Embryonic facial prominence (tissue), 1 donor: Measurements from ENCODE around the gene RERE.
A peak's percentile ranks its signal among the peaks of the same experiment; 100 is the strongest.

Experiments used
- DNase-seq: peaks from one replicate; pipeline ENCODE4 v3.0.0-alpha.2; 2016; ENCODE audit errors: extremely low spot score

The RERE gene

DNA sequence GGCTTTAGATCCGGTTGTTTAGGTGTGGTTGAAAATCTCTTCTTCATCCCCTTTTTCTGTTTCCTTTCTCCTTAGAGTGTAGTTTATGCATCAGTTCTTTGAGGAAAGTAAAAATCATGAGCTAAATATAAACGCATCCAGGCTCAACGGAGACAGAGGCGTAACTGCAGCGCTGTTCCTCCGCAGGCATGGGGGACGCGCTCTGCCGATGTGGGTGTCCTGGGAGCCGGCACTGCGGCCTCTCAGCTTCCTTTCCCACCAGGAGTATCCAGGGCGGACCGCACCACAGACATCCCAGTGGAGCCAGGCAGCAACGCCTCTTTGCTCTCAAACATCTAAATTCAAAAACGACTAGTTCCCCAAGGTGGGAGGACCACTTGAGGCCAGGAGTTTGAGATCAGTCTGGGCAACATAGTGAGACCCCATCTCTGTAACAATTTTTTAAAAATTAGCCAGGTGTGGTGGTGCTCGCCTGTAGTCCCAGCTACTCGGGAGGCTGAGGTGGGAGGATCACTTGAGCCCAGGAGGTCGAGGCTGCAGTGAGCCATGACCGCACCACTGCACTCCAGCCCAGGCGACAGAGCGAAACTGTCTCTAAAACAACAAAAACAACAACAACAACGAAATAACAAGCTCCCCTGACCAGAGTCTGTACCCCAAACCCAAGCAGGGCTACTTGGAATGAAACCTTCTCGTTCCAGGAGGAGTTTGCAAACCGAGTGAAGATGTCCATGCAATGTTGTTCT is 483.2 kb downstream of the RERE start:
- DNase-seq, result no peak

GRCh38 chr1:8333246-8333987 is 484.0 kb downstream of the RERE start:
- DNase-seq, result no peak

GRCh38 chr1:8332806-8333205 is 484.6 kb downstream of the RERE start:
- no peak for DNase-seq

- DNase-seq, result no peak
Measured at GRCh38 chr1:8330271-8331125, 486.9 kb downstream of the RERE start.

DNA sequence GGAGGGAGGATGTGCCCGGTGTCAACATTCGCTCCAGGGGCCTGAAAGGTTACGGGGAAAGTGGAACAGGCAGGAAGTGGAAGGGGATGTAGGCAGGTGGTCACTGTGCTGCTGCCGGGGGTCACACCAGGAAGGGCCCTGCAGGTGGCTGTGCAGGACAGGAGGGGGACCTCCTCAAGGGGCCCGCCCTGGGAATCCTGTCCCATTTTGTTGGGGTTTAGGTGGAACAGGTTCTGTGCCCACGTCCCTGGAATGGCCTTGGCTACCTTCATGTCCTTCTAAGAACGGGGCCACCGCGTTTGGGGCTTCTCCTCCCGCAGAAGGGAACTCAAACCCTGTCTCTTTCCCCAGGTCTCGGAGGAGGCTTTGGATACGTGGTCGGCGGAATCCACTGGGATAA is 487.6 kb downstream of the RERE start:
- no peak for DNase-seq

DNA sequence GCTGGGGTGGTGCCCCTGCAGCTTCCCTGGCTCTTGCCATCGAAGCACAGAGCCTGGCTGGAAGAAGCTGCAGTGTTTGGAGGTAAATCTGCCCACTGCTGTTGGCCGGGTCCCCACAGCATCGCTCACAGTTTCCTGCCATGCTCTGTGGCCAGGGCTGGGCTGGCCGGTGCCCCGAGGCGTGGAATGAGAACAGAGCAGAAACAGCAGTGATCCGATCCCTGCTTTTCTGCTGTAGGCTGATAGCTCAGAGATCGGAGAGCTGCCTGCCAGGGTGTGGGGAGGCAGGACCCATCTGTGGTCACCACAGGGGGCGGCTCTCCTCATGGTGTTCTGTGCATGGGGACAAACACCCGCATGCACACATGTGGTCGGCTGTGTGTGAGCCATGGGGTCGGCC is 488.0 kb downstream of the RERE start:
- no peak for DNase-seq

DNA sequence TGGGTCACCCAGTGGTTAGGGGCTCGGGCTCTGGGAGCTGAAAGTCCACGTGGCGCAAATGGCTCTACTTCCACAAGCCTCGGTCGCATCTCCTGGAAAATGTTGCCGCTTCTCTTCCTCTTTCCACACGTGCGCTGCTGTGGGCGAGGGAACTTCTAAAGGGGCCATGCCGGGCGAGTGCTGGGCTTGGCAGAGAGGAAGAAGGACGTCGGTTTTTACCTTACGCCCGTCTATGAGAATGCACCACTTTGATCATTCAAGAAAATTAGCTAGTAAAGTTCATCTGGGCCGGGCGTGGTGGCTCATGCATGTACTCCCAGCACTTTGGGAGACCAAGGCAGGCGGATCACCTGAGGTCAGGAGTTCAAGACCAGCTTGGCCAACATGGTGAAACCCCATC is 489.2 kb downstream of the RERE start:
- DNase-seq, result no peak

DNA sequence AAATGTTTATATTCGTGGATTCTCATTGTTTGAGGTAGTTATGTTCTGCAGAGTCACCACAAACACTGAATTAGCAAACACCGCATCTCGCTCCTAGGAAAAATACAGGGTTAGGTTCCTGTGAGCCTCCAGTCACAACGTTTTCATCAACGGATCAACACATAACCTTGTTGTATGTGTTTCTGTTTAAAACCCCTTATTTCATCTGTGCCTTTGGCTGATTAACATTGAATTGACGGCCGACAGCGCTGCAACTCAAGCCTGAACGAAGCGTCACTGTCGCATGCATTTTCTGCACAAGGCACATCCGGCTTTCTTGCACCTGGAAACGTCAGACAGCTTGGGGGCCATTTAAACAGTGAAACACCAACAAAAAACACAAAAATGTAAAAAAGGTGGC is 491.2 kb downstream of the RERE start:
- no peak for DNase-seq

- no peak for DNase-seq
Measured at GRCh38 chr1:8325771-8326170, 491.7 kb downstream of the RERE start.

GRCh38 chr1:8324176-8324810 is 493.1 kb downstream of the RERE start:
- DNase-seq, result no peak

- no peak for DNase-seq
Measured at GRCh38 chr1:8323706-8324105, 493.7 kb downstream of the RERE start.

- no peak for DNase-seq
Measured at GRCh38 chr1:8321612-8322011, 495.8 kb downstream of the RERE start.

GRCh38 chr1:8318436-8318835 is 499.0 kb downstream of the RERE start:
- DNase-seq, result no peak

DNA sequence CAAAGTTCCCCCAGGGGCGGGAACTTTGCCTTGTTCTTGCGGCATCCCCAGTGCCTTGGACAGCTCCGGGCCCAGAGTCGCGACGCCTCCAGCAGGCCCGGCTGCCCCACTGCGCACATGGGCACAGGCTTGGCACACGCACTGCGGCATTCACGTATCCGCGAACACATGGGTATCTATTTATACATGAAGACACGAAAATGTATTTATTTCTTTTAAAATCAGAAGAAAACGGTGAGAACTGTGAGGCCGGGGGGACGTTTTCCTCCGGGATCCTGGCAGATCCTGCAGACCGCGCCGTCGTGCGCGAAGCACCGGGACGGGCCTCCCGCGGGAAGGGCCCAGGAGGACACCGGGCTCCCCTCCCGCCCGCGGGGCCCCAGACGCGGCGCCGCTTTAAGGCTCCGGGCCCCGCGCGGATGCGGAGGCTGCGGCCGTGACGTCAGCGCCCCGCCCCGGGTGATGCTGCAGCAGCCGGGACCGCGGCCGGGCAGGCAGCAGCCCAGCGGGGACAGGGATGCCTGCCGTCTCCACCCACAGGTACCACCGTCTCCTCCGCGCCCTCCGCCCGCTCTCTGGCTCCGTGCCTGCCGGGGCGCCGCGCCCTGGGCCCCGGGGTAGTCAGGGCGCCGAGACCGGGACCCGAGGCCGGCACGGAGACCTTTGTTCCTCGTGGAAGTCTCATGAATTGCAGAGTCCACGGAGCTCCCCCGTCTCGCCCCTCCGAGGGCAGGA is 499.6 kb downstream of the RERE start, which contains the start of gene SLC45A1:
Gene SLC45A1, plus strand, starts transcription at position 468 of the 735 bp plus-strand sequence. CDS start 6,216 bp downstream, outside the sequence.
- no peak for DNase-seq

DNA sequence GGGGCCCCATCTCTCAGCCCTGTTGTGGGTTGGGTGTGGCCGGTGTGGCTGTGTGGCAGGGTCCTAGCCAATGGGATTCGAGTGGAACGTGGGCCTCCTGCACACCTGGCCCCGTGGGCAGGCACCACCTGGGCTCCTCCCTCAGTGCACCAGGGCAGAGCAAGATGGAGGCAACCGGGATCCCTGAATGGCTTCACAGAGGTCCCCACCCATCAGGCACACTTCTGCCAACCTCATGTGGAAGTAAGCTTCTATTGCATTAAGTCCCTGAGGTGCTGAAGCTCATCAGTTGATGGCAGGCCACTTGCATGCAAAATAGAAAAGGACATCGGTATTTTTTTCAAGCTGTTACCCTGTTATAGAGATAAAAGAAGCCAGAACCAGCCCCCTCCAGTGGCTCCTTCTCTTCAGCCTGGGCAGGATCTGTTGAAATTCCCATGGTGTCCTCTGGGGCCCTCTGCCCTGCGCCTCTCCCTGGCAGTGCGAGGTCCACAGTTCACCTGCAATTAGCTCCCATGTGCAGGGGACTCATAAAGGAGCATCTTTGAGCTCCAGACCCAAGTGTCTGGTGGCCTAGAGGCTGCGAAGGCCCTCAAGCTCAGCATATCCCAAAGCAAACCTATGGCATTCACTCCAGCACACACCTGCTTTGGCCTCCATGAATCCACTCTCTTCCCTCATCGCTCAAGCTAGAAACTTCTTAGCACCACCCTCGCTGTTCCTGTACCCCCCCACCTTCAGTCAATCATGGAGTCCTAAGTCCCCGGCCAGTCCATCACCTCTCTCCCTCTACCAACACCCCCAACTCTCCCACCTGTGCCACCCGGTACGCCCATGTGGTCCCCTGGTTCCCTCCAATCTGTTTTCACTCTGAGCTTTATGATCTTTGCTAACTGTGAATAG is 501.6 kb downstream of the RERE start:
- no peak for DNase-seq

DNA sequence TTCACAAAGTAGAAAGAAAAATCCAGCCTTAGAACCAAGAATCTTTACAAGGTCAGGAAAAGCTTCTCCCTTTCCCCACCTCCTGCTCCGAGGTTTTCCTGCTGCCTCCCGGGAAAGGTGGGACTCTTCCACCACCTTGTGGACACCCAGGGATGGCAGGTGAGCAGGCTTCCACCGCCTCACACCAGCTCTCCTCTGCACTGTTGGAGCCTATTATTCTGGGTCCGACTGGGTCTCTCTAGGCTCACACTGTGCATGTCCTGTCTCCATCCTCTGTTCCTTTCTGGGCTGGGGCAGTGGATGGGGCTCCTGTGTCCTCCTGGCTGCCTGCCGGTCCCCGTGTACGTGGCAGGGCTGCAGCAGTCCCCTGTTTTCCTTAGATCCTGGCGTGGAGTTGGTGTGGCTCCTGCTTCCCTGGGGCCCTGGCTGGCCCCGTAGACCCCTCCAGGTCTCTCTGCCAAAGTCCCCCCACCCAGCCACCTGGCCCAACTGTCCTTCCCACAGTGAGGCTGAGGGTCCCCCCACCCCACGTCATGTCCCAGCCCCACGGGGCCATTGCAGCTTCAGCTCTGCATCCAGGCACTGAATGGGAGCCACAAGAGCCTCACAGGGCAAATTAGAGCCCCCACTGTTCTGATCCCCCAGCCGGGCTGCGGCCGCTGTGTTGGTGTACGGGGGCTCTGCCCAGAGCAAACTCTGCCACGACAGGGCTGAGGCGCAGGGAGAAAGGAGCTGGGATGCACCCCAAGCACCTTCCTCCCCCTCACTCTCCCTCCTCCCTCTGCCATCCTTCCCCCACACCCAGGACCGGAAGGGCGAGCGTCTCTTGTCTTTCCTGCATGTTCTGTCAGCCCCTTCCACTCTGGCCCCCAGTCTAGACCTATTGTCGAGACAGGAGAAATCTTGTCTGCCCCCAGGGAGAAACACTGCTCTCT is 502.8 kb downstream of the RERE start:
- peak; percentile 56 for DNase-seq

DNA sequence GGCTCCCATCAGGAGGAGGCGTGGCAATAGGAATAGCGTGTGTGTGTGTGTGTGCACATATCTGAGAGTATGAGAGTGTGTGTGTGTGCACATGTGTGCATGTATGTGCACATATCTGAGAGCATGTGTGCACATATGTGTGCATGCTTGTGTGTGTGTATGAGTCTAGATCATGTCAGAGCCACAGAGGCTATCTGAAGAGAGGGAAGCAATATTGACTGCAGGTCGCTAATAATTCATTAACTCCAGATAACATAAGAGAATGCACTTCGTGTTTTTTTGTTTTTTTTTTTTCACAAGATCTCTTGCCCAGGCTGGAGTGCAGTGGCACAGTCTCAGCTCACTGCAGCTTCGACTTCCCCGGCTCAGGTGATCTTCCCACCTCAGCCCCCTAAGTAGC is 504.2 kb downstream of the RERE start:
- no peak for DNase-seq

DNA sequence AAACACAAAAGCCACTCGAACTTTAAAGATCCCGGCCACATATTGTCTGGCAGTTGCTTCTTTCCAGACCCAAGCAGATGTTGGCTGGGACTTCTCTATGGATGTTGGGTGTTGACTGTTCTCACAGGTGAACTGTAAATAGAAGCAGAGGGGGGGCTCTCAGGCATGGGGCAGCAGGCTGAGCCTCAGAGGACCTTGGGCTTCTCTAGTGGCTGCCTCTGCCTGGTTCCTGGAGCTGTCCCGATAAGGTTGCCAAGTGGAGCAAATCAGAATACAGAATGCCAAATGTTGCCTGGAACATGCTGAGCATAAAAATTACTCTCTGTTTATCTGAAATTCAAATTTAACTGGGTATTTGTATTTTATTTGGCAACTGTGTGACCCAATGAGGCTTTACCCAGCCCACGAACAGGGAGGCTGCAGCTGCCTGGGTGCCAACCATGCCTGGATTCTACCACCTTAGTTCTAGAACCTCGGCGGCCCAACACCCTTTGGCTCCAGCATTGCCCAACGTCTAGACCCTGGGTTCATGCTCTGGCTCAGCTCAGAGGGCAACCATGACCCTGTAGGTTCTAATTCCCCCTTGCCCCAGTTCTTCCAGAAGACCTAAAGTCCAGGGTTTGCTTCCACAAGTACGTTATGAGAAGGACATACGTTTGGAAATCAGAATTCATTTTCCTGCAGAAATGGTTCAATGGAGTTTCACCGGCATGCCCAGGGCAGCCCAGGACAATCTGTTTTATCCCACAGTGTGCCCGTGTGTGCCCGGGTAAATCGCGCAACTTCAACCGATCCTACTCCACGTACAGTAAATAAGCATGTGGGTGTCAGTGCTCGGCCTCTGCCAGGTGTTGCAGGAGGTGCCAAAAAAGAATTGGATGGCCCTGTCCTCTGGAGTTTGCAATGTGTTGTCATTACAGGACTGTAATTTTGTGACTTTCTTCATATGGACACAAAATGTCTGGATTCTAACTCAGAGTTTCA is 504.9 kb downstream of the RERE start:
- no peak for DNase-seq
